SJSA1 (cell line): ENCODE data around the gene NUDT4. TPM values are rescaled to one million over a fixed set of nuclear protein-coding genes. Genes with fewer than 3 reads are reported as not detected.

ENCODE experiments used
- DNase-seq, 2 experiments: peaks; one replicate each; pipeline ENCODE4 v3.0.0-alpha.2; 2015 to 2020; ENCODE audit warnings: low spot score in 2 of 2, low read depth in 1 of 2
- H3K27ac ChIP-seq: fragments of 250-450 bp; sonication (Bioruptor Pico); 2 replicates; pipeline ENCODE4 v1.5.1; 2020; ENCODE audit warnings: mild to moderate bottlenecking, moderate library complexity
- H3K27me3 ChIP-seq: fragments of 250-450 bp; sonication (Bioruptor Pico); replicated peaks from 2 replicates; pipeline ENCODE4 v1.5.1; 2020; ENCODE audit warnings: mild to moderate bottlenecking, moderate library complexity
- H3K36me3 ChIP-seq: fragments of 250-450 bp; sonication (Bioruptor Pico); 2 replicates; pipeline ENCODE4 v1.5.1; 2020; ENCODE audit warnings: mild to moderate bottlenecking
- H3K4me1 ChIP-seq: fragments of 250-450 bp; sonication (Bioruptor Pico); replicated peaks from 2 replicates; pipeline ENCODE4 v1.6.1; 2021; ENCODE audit warnings: mild to moderate bottlenecking
- H3K4me3 ChIP-seq: fragments of 250-450 bp; sonication (Bioruptor Pico); 2 replicates; pipeline ENCODE4 v1.5.1; 2020; ENCODE audit warnings: mild to moderate bottlenecking
- H3K9me3 ChIP-seq: fragments of 250-450 bp; sonication (Bioruptor Pico); replicated peaks from 2 replicates; pipeline ENCODE4 v1.5.1; 2020; ENCODE audit warnings: mild to moderate bottlenecking
- total RNA-seq: library from RNA; depleted of rRNA; stranded (reverse); fragments of >200 nt; shearing (Covaris generic); gene quantifications from 2 replicates; pipeline ENCODE4 v1.2.3, GENCODE V29; 2014

The NUDT4 gene
- total RNA-seq, 1 experiment from 2014 or later, result 41.2 TPM

DNA sequence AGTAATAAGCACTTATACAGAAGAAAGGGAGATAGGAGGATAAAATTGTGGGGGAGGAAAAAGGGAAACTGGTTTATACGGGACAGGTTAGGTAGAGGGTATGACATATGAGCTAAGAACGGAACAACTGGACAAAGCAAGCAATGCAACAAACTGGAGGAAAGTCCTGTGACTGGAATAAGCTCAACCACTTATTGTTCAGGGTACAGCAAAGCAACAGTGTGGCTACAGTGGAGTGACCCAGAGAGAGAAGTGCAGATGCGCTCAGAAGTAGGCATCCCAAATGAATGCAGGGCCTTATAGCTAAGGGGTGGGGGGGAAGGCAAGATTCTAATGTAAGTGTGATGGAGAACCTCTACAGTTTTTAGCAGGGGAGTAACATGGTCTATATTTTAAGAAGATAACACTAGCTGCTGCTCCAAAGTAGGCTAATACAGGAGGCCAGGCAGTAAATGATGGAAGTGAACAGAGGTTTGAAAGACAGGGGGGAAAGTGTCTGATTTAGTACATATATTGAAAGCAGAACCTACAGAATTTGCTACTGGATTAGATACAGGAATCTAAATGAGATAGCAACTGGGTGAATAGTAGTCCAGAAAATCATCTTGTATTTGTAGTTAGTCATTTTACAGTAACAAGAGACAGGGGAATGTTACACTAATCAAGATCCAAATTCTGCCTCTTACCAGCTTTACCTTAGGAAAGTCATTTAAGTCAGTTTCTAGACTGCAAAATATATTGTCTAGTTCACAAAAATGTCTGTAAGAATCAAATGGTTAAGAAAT, 60.7 kb downstream of the NUDT4 start:
- H3K36me3 ChIP-seq, result peaks cover 9% of the 10 kb centered on the region
- H3K4me1 ChIP-seq, result peaks cover 19% of the 10 kb centered on the region
- no peak overlapping the region for H3K4me3 ChIP-seq
- H3K9me3 ChIP-seq, result no peaks in the 10 kb centered on the region
- no peak for DNase-seq
- H3K27ac ChIP-seq, result no peak overlapping the region
- no peaks in the 10 kb centered on the region for H3K27me3 ChIP-seq

DNA sequence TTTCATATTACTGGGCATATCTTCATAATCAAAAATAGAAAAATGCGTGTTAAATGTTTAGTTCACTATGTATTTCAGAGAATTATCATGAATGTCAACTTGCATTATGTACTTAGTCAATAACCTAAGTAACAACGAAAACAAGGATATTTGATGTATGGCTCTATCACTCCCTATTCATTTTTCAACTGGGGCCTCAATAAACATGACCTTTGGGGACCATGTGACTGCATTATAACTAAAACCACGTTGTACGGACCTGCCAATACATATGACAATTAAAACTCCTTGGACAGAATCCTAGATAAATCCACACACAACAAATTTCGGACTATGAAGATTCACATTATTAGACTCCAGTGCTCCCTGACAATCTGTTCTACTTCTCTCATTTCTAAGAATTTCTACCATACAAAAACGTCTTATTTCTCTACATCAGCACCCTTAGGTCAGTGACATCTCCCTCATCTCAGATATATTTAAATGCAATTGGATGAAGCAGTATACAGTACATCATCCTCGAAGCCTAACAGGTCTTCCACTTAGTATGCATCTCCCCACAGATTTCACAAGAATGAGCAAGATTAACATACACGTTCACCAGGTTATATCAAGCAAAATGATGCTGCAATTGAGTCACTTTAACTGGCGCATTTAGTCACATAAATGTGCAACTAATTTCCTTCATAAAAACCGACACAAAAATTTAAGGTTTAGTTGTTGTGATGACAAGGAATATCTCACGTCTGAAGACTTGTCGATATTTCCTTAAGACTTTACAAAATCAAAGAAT, 62.5 kb downstream of the NUDT4 start:
- no peak for DNase-seq

GRCh38 chr12:93441081-93441616, 63.4 kb downstream of the NUDT4 start:
- Histone ChIP-seq H3K4me3 (peak overlapping the region; percentile 90), H3K4me1 (peaks cover 19% of the 10 kb centered on the region), H3K36me3 (peaks cover 9% of the 10 kb centered on the region), H3K27me3 (no peaks in the 10 kb centered on the region), H3K27ac (peak overlapping the region; percentile 85), H3K9me3 (no peaks in the 10 kb centered on the region)
- peak in 1 of 2 experiments; percentile 33 for DNase-seq

More for the DNA sequence above, 62.5 kb downstream of the NUDT4 start:
- Histone ChIP-seq H3K4me3 (peak overlapping the region; percentile 90), H3K27me3 (no peaks in the 10 kb centered on the region), H3K27ac (no peak overlapping the region; the same call in 1 of the 2 replicates), H3K4me1 (peaks cover 19% of the 10 kb centered on the region), H3K9me3 (no peaks in the 10 kb centered on the region), H3K36me3 (peaks cover 9% of the 10 kb centered on the region)

DNA sequence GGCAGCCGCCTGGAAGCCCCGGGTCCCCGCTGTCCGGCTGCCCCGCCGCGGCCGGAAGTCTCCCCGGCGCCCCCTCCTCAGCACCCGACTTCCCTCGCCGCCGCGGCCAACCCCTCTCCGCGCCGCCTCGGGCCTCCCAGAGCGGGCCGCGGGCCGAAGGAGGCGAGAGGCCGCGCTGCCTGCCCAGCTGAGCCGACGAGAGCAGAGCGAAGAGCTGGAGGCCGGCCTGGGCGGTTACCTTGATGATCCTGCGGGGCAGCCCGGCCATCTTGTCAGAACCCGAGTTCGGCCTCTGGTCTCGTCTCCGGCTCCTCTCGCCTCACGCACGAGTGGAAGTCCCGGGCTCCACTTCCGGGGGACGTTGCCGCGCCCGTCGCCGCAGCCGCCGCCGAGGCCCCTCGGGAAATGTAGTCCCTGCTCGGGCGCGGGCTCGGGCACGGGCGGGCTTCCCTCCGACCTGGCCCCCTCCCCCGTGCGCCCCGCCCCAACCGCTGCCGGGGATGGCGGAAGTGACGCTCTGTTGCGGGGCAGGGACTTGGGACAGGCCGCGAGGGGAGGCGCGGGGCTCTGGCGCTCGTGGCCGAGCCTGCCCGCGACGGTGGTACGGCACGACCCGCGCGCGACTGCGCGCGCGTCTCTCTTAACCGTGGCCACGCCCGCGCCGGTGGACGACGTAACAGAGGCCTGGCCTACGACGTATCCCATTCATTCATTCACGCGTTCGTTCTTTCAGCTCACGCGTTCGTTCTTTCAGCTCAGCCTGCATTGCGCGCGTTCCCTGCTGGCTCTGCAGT, 64.1 kb downstream of the NUDT4 start, which contains the start of gene UBE2N:
Gene UBE2N, minus strand, starts transcription at position 331 of the 794 bp plus-strand sequence. Its CDS starts 63 bp downstream, at position 268.
- peaks cover 19% of the 10 kb centered on the region for H3K4me1 ChIP-seq
- DNase-seq, result peak; percentile 94 to 97
- H3K27ac ChIP-seq, result peak within 1 kb of the TSS; percentile 85
- no peaks in the 10 kb centered on the region for H3K27me3 ChIP-seq
- peak within 1 kb of the TSS; percentile 90 for H3K4me3 ChIP-seq
- peaks cover 9% of the 10 kb centered on the region for H3K36me3 ChIP-seq
- H3K9me3 ChIP-seq, result no peaks in the 10 kb centered on the region

GRCh38 chr12:93442411-93443340, 65.0 kb downstream of the NUDT4 start:
- Histone ChIP-seq H3K27ac (peak overlapping the region; percentile 85), H3K9me3 (no peaks in the 10 kb centered on the region), H3K36me3 (peaks cover 9% of the 10 kb centered on the region), H3K4me3 (peak overlapping the region; percentile 90), H3K27me3 (no peaks in the 10 kb centered on the region), H3K4me1 (peaks cover 19% of the 10 kb centered on the region)
- DNase-seq, result no peak

DNA sequence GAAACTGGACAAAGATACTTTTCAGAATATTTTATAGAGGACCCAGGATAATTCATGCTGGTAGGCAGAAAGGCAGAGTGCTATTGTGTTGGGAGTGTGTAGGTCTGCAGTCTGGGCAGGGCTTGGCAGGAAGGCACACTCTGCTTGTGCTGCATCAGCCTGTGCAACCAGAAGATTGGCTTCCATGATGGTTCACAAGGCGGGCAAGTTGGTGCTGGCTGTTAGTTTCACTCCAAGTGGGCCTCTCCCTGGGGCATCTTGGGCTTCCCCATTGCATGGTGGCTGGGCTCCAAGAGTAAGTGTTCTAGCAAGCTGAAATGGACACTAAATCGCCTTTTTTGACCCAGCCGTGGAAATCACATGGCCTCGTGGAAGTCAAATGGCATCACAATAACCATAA, 65.9 kb downstream of the NUDT4 start:
- peaks cover 19% of the 10 kb centered on the region for H3K4me1 ChIP-seq
- H3K27ac ChIP-seq, result no peak overlapping the region
- peaks cover 7% of the 10 kb centered on the region for H3K36me3 ChIP-seq
- no peaks in the 10 kb centered on the region for H3K9me3 ChIP-seq
- no peaks in the 10 kb centered on the region for H3K27me3 ChIP-seq
- DNase-seq, result no peak
- H3K4me3 ChIP-seq, result no peak overlapping the region

DNA sequence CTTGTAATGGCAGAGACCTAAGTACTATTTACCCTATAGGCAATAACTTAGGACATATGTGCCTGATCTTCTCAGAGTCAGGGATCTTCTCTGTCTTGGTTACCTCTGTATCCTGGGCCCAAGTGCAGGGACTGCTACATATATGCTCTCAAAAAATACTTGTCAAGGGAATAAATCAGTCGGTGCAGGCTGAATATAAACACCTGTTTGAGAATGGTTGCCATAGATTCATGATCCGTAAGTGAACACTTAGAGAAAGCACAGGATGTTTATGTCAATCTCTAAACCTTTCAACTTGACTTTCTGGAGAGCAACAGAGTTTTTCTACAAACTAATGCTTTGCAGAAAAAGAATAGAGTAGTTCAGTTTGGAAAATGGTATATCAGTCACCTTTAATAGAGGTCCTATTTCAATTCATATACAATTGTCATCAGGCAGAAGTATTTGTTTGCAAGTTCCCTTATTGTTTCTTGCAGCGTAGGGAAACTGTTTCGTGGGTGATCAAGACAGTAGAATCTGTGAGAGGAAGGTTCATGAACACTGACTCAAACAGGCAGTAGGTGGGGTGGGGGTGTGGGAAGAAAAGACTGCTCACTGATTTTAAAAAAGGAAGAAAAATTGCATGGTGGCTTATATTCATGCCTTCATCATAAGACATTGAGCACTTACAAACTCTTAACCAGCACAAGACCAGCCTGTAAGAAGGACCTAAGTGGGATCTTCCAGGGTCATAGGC, 70.0 kb downstream of the NUDT4 start:
- Histone ChIP-seq H3K9me3 (no peaks in the 10 kb centered on the region), H3K27ac (no peak overlapping the region), H3K4me3 (no peak overlapping the region), H3K36me3 (no peaks in the 10 kb centered on the region), H3K27me3 (no peaks in the 10 kb centered on the region), H3K4me1 (peaks cover 4% of the 10 kb centered on the region; the same call in 1 of the 2 replicates)
- DNase-seq, result no peak

GRCh38 chr12:93448796-93449195, 71.1 kb downstream of the NUDT4 start:
- Histone ChIP-seq H3K4me3 (no peak overlapping the region), H3K4me1 (no peaks in the 10 kb centered on the region), H3K27me3 (no peaks in the 10 kb centered on the region), H3K27ac (no peak overlapping the region), H3K9me3 (no peaks in the 10 kb centered on the region), H3K36me3 (no peaks in the 10 kb centered on the region)
- no peak for DNase-seq

GRCh38 chr12:93449277-93449676, 71.6 kb downstream of the NUDT4 start:
- Histone ChIP-seq H3K4me1 (no peaks in the 10 kb centered on the region), H3K27me3 (no peaks in the 10 kb centered on the region), H3K36me3 (no peaks in the 10 kb centered on the region), H3K4me3 (no peak overlapping the region), H3K9me3 (no peaks in the 10 kb centered on the region), H3K27ac (no peak overlapping the region)
- DNase-seq, result no peak

DNA sequence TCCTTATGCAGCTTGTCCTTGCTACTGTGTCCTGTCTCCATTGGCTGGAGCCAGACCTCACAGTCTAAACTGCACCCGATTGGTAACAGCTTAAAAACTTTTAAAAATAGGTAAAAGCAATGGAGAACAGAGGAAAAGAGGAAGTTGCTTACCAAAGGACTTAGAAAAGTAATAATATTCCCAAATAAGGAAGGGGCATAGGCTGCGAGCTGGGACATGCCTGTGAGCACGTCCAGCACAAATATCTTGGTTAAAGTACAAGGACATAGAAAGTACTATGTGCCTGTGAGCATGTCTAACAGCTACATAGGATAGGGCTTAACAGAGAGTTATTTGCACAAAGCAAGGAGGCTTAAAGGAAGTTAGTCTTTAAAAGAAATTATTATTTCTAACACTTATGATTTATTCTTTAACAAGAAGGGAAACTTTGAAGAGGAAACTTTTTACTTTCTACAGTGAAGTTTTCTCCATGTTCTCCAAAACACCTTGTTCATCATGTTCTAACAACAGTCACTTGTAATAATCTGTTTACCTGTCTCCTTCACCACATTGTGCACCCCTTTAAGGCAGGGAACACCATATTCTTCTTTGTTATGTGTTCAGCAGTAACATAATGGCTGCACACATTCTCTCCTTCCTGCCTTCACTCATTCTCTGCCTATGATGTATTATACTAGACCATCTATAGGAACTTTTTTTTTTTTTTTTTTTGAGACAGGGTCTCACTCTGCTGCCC, 73.9 kb downstream of the NUDT4 start:
- Histone ChIP-seq H3K36me3 (no peaks in the 10 kb centered on the region), H3K27ac (no peak overlapping the region), H3K4me3 (no peak overlapping the region), H3K9me3 (no peaks in the 10 kb centered on the region), H3K27me3 (no peaks in the 10 kb centered on the region), H3K4me1 (no peaks in the 10 kb centered on the region)
- DNase-seq, result no peak

- Histone ChIP-seq H3K27ac (no peak overlapping the region), H3K27me3 (no peaks in the 10 kb centered on the region), H3K36me3 (no peaks in the 10 kb centered on the region), H3K4me1 (no peaks in the 10 kb centered on the region), H3K9me3 (no peaks in the 10 kb centered on the region), H3K4me3 (no peak overlapping the region)
- DNase-seq, result peak in 1 of 2 experiments; percentile 10
Measured at GRCh38 chr12:93453633-93454032, 75.9 kb downstream of the NUDT4 start.
